HG03159 (cell line): ENCODE measurements around the gene CRYBG2.
"Not testable (repeated sequence)": the region's sequence is repeated elsewhere in the genome, so short reads cannot be mapped to it uniquely, and the experiment has no call there.

Experiments used
- ATAC-seq: cut with Tn5 transposase; IDR thresholded peaks from one replicate; pipeline ENCODE4 v1.9.1; 2021; ENCODE audit warnings: mild to moderate bottlenecking, moderate library complexity; ENCODE audit not compliant: unreplicated experiment

CRYBG2 gene

GRCh38 chr1:26350701-26351589, 3.0 kb downstream of the CRYBG2 start:
- ATAC-seq = no peak

DNA sequence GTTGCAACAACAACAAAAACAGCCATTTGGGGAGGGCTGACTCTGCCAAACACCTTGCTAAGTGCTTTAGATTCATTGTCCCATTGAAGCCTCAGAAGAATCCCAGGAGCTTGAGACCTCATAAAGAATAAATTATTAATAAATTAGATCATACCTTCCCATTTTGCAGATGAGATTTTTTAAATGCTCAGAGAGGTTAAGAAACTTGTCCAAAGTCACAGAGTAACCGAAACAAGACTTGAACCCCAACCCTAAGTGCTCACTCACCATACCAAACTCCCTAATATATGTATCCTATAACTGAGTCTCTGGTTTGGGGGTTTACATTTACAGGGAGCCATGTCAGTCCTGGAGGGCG, 3.6 kb downstream of the CRYBG2 start:
- no peak for ATAC-seq

GRCh38 chr1:26349877-26350244, 4.1 kb downstream of the CRYBG2 start:
- no peak for ATAC-seq

DNA sequence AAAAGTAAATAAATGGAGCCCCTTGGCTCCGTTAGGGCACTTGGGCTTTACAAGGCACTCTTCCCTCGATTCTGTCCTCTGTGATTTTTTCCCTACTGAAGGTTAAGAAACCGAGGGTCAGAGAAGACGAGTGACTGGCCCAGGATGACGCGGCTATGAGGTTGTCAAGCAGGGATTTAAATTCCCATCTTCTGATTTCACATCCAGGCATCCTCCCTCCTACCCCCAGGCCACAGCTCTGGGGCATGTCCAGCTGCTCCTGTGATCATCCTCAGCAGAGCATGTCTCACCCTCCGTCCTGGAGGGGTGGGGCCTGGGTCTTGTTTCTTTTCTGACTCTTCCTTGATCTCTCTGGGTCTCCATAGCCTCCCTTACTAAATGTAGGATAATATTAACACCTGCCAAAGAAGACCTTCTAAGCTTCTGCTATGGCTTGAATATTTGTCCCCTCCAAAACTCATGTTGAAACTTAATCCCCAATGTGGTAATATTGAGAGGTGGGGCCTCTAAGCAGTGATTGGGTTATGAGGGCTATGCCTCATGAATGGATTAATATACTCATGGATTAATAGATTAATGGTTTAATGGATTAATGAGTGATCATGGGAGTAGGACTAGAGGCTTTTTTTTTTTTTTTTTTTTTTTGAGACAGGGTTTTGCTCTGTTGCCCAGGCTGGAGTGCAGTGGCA, 4.6 kb downstream of the CRYBG2 start:
- no peak for ATAC-seq

- no peak for ATAC-seq
These were observed 7.5 kb downstream of the CRYBG2 start for GRCh38 chr1:26346274-26347033.

GRCh38 chr1:26345718-26346117, 8.2 kb downstream of the CRYBG2 start:
- ATAC-seq = no peak

GRCh38 chr1:26344147-26344920, 9.6 kb downstream of the CRYBG2 start:
- ATAC-seq = no peak

DNA sequence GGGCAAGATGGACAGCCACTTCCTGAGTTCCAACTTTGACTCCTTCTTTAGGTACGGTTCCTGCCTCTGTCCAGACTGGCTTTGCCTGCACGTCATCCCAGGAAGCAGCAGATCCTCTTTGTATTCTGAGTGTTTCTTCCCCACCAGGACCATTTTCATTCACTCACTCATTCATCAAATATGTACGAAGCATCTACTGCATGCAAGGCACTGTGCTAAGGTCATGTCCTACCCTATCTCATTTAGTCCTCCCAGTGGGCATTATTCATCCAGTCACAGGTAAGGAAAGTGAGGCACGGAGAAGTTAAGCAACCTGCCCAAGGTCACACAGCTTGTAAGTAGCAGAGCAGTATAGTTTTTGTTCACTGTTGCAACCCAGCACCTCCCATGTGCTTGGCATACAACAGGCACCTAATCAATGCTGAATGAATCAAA, 13.9 kb downstream of the CRYBG2 start:
- no peak for ATAC-seq

DNA sequence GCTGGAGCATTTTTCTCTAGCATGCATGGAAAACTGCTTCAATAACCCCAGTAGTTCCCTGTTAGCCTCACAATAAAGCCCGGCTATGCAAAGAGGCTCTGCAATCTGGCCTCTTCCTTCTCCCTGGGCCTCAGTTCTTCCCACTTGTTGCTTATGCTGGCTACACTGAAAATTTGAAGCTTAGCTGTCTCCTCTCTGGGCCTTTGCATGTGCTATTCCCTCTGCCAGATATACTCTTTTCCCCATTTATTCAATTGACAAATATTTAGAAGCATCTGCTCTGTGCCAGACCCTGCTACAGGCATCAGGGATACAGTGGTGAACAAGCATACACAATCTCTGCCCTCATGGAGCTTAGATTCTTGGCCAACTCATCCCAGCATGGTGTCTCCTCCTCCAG, 15.3 kb downstream of the CRYBG2 start:
- no peak for ATAC-seq

GRCh38 chr1:26337625-26338024, 16.3 kb downstream of the CRYBG2 start:
- ATAC-seq = no peak

GRCh38 chr1:26337206-26337535, 16.8 kb downstream of the CRYBG2 start:
- no peak for ATAC-seq

DNA sequence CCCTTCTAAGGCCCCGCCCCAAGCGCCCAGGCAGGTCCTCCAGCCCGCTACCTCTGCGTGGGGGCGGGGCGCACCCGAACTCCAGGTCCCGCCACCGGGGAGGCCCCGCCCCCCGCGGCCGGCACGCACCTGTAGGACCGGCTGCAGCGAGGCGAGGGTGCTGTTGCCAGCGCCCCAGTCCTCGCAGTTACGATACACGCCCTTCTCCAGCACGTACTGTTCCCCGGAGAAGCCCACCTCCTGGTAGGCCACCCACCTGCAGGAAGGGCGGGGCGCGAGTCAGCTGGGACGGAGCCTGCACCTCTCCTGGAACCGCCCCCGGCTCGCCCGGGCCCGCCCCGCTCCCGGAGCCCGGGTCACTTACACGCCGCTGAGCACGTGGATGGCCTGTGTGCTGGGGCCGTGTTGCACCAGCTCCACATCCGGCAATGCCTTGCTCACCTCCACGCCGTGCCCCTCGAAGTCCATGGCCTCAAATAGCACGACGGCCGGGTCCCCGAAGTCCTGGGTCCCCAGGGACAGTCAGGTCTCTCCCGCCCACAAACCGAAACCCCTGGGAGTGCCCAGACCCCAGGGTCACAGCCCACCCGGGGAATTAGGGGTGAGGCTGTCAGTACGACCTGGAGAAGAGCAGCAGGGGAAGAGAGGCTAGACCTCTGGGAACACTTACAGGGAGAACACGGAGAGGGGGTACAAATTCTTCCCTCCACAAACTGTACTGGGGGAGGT, 17.3 kb downstream of the CRYBG2 start:
- no peak for ATAC-seq

DNA sequence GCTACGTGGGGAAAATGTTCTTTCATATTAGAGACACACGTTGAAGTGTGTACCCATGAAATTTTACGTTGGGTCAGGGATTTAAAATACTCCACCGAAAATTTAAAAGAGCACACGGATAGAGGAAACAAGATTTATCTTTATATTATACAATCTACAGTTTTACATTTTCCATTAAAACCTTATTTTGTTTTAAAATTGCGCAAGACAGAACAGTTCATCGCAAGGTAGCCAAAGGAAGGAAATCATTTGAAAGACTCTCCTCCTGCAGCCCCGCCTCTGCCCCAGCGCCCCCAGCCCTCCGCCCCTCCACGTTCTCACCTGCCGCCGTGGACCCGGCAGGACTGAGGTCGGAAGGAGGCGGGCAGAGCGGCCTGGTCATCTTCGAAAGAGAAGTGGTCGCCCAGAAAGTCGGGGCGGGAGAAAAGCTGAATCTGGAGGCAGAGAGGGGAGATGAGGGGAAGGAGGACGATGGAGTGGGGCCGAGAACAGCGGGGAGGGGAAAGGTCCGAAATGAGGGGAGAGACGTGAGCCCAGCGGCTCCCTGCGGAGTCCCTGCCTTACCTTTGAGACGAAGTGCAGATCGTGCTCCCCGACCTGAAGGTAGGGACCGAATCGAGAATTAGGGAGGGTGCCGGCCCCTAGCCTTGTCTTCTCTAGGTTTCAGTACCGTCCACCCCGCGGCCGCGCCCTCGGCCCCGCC, 18.0 kb downstream of the CRYBG2 start:
- ATAC-seq = no peak

DNA sequence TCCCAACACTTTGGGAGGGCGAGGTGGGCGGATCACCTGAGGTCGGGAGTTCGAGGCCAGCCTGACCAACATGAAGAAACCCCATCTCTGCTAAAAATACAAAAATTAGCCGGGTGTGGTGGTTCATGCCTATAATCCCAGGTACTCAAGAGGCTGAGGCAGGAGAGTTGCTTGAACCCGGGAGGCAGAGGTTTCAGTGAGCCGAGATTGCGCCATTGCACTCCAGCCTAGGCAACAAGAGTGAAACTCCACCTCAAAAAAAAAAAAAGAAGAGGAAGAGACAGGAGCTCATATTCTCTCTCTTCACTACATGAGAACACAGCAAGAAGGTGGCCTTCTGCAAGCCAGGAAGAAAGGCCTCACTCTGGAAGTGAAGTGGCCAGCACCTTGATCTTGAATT, 20.6 kb downstream of the CRYBG2 start:
- not testable (repeated sequence) for ATAC-seq

GRCh38 chr1:26330276-26330675, 23.7 kb downstream of the CRYBG2 start:
- no peak for ATAC-seq

- not testable (repeated sequence) for ATAC-seq
These were observed 24.6 kb downstream of the CRYBG2 start for GRCh38 chr1:26329380-26329779.

DNA sequence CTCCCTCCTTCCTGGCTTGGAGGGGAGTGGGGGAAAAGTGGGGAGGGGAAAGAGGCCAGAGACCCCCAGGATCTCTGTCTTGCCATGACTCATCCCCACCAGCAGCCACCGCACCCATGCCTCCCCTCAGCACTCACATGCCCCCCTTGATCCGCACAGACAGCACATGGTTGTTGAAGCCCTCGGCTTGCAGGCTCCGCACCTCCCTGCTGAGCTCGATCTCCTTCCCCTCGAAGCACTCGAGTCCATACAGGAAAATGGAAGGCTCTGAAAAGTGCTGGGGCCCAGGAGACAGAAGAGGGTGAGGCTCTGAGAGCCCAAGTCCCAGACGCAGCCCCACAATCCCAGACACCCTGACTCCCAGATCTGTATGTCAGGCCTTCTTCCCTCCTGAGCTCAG, 25.3 kb downstream of the CRYBG2 start:
- no peak for ATAC-seq

DNA sequence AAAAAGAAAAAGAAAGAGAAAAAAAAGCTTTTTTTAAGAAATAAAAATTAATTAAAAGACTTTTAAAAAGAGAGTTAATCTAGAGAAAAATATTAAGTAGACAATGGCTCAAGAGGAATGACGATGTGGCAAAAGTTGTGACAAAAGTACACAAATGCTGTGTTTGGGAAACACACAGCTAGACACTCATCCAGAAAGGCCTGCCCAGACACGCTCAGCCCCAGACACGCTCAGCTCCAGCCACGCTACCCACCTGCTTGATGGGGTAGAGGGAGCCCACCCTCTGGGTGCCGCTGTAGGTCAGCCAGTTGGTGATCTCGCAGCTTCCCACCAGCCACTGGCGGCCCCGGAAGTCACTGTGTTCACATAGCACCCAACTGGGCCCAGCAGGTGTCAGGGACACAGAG, 26.0 kb downstream of the CRYBG2 start:
- ATAC-seq = no peak

GRCh38 chr1:26324550-26324949, 29.4 kb downstream of the CRYBG2 start:
- ATAC-seq = no peak

DNA sequence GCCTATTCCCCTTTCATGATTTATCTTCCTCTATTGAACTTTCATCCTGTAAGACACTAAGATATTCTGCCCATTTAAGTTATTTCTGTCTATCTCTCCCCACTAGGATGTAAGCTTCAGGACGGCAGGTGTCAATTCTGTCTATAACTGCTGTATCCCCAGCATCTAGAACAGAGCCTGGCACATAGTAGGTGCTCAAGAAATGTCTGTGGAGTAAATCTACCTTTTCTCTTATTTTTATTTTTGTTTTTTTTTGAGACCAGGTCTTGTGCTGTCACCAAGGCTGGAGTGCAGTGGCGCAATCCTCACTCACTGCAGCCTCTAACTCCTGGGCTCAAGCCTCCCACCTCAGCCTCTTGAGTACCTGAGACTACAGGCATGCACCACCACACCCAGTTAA, 30.5 kb downstream of the CRYBG2 start:
- no peak for ATAC-seq
